ENCODE data around the gene NEBL. TPM values are rescaled to one million over a fixed set of nuclear protein-coding genes. Genes with fewer than 3 reads are reported as not detected.

The NEBL gene
- total RNA-seq, 2 donors from 2014 or later = 18.5 to 40.7 TPM

DNA sequence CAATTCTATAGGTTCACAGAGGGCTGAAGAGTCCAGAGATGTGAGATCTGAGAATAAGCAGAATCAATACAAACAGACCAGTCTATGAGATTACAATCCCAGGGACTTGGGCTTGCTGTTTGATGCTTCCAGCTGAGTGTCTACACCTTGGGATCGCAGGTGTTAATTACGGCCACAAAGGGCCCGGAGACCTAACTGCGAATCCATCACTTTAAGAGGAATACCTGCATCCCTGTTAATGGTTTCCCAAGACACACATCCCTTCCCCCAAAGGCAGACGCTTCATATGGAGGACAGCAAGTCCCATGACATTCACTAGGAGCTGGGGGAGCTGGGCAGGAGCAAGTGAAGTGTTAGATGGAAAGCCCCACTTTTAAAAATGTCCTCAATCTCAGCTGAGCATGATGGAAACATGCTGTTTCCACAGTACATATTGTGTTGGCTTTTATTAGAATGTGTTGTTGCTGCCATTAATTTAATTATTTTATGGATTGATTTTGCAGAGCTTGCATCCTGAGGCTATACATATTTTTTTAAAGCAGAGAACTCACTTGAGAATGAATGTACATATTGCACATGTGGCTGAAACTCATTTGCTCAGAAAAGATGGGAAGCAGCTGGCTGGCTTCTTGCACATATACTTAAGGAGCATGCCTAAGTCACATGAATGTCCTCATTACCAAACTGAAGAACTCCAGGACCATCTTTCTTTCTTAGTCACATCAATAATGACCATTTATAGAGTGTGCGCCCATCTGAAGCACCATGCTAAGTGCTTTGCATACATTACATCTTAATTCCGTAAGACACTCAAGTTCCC lies 151.3 kb downstream of the NEBL start:
- H3K4me1 ChIP-seq = no peaks in the 10 kb centered on the region
- DNase-seq = no peak
- no peak overlapping the region for H3K27ac ChIP-seq
- ATAC-seq = no peak
- TF ChIP-seq, protein P1, sequence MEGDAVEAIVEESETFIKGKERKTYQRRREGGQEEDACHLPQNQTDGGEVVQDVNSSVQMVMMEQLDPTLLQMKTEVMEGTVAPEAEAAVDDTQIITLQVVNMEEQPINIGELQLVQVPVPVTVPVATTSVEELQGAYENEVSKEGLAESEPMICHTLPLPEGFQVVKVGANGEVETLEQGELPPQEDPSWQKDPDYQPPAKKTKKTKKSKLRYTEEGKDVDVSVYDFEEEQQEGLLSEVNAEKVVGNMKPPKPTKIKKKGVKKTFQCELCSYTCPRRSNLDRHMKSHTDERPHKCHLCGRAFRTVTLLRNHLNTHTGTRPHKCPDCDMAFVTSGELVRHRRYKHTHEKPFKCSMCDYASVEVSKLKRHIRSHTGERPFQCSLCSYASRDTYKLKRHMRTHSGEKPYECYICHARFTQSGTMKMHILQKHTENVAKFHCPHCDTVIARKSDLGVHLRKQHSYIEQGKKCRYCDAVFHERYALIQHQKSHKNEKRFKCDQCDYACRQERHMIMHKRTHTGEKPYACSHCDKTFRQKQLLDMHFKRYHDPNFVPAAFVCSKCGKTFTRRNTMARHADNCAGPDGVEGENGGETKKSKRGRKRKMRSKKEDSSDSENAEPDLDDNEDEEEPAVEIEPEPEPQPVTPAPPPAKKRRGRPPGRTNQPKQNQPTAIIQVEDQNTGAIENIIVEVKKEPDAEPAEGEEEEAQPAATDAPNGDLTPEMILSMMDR (IDR thresholded peaks at IDR 0.05) = no peak
- no peak for TF ChIP-seq POLR2A (IDR thresholded peaks at IDR 0.05)
- H3K9me3 ChIP-seq = no peaks in the 10 kb centered on the region
- intact Hi-C loops (cut with DNase I) = no loop called here
- H3K36me3 ChIP-seq (replicated peaks in 1 of 2; ENCODE audit: insufficient read depth in 1 of 2, low read depth in 2 of 2) = no peaks in the 10 kb centered on the region
- no peak overlapping the region for H3K4me3 ChIP-seq
- whole genome bisulfite sequencing, 2 donors = 47 to 53% methylated on average over 7 of the region's 7 CpGs
- H3K27me3 ChIP-seq = no peaks in the 10 kb centered on the region

DNA sequence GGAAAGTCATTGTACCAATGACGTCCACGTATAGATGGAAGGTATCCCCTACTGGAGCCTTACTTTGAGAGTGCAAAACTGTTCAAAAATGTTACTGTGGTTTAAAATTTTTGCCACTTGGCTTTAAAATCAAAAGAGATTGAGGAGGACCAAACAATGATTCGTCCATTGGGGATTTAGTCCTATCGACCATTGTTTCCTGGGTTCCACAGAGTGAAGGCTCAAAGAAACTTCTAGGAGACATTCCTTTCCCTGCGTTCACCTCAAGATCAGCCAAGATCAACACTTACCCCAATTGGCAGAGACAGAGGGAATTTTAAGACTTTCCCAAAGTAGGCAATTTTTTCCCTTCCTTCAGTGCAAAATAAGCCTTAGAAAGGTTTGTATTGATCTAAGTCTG lies 152.3 kb downstream of the NEBL start:
- intact Hi-C loops (cut with DNase I) = no loop called here
- Histone ChIP-seq H3K9me3 (no peaks in the 10 kb centered on the region), H3K36me3 (replicated peaks in 1 of 2; ENCODE audit: insufficient read depth in 1 of 2, low read depth in 2 of 2) (no peaks in the 10 kb centered on the region), H3K27ac (no peak overlapping the region), H3K4me3 (no peak overlapping the region), H3K27me3 (no peaks in the 10 kb centered on the region), H3K4me1 (no peaks in the 10 kb centered on the region)
- 54 to 71% methylated on average over 5 of the region's 5 CpGs for WGBS, 2 donors
- ATAC-seq = no peak
- no peak for DNase-seq
- TF ChIP-seq POLR2A (IDR thresholded peaks at IDR 0.05) = no peak
- TF ChIP-seq, protein P1 (IDR thresholded peaks at IDR 0.05) = no peak

DNA sequence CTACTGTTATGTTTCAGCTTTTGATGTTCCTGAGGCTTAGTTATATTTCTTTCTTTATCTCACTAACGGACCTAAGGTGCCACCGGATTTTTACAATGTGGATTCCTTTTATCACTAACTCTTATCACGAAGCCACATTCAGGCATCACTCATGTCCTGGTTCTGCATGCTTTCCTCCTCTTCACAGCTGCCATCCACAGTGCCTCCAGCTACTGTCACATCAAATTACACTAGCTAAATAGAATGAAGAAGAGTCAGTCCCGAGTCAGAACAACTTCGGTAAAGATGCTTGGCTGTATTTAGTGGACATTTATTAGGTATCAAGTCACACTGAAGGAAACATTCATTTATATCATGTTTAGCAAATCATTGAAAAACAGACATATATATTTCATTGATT lies 153.2 kb downstream of the NEBL start:
- Histone ChIP-seq H3K27me3 (no peaks in the 10 kb centered on the region), H3K4me3 (no peak overlapping the region), H3K36me3 (replicated peaks in 1 of 2; ENCODE audit: insufficient read depth in 1 of 2, low read depth in 2 of 2) (no peaks in the 10 kb centered on the region), H3K4me1 (no peaks in the 10 kb centered on the region), H3K27ac (no peak overlapping the region), H3K9me3 (no peaks in the 10 kb centered on the region)
- DNase-seq (no peak), ATAC-seq (no peak)
- TF ChIP-seq, protein P1 (IDR thresholded peaks at IDR 0.05) = no peak
- TF ChIP-seq POLR2A (IDR thresholded peaks at IDR 0.05) = no peak
- WGBS, 2 donors = 45 to 54% methylated on average over 5 of the region's 5 CpGs
- intact Hi-C loops (cut with DNase I) = no loop called here

DNA sequence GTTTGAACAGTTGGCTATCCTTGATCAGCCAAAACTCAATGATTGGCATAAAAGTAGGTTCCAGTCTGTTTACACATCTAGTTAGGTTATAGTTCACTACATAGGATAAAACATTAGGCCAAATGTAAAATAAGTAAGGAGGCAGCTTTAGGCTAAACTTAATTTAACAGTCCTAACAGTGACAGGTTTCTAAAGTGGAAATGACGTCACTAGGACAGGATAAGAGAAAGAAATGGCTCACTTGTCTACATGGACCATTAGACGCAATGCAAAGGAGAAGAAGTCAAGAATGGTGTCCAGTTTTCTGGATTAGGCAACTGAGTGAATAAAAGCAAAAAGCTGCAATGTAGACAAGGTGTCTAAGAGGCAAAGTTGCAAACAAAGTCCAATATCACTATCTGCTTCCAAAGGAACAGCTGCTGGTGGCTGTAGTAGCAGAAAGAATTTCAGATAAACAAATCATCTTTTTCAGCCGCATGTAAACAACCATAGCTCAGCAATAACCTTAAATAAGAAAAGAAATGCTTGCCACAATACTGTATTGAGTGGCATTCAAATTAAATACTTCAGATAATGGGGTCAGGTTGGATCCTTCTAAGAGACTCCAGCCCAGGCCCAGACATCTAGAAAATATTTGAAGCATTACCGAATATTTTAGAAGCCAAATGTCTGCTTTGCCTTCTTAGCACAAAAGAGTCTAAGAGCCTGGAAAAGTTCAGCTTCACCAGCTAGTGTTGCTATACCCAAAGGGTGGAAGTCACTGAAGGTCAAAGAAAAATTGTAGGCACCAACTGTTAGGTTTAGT lies 154.2 kb downstream of the NEBL start:
- intact Hi-C loops (cut with DNase I) = no loop called here
- Histone ChIP-seq H3K4me1 (no peaks in the 10 kb centered on the region), H3K36me3 (replicated peaks in 1 of 2; ENCODE audit: insufficient read depth in 1 of 2, low read depth in 2 of 2) (no peaks in the 10 kb centered on the region), H3K27me3 (no peaks in the 10 kb centered on the region), H3K27ac (no peak overlapping the region), H3K4me3 (no peak overlapping the region), H3K9me3 (no peaks in the 10 kb centered on the region)
- no peak for DNase-seq
- 74 to 75% methylated on average over 4 of the region's 4 CpGs for WGBS, 2 donors
- TF ChIP-seq, protein P1 (IDR thresholded peaks at IDR 0.05) = no peak
- no peak for TF ChIP-seq POLR2A (IDR thresholded peaks at IDR 0.05)
- ATAC-seq = no peak
